Fibroblast of skin of left quadriceps (primary cell): ENCODE measurements around the gene MYEOV.

Experiments
- DNase-seq, 2 experiments: peaks; one replicate each; pipeline ENCODE4 v3.0.0-alpha.2; 2013; ENCODE audit warnings: low read depth in 2 of 2

Gene MYEOV

DNA sequence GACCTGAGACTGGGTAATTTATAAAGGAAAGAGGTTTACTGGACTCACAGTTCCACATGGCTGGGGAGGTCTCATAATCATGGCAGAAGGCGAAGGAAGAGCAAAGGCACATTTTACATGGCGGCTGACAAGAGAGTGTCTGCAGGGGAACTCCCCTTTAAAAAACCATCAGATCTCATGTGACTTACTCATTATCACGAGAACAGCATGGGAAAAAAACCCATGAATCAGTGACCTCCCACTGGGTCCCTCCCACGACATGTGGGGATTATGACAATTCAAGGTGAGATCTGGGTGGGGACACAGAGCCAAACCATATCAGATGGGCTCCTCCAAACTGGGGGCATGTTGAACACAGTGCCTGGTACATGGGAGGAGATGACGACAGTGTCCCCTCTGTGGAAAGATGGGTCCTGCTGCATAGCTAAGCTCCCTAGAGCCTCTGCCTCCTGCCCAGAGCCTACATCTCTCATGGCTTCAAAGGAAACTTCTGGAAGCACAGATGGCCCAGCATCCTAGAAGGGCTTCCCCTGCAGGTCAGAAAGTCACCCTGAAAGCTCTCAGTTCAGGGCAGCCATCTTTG lies 46.1 kb downstream of the MYEOV start:
- no peak for DNase-seq

DNA sequence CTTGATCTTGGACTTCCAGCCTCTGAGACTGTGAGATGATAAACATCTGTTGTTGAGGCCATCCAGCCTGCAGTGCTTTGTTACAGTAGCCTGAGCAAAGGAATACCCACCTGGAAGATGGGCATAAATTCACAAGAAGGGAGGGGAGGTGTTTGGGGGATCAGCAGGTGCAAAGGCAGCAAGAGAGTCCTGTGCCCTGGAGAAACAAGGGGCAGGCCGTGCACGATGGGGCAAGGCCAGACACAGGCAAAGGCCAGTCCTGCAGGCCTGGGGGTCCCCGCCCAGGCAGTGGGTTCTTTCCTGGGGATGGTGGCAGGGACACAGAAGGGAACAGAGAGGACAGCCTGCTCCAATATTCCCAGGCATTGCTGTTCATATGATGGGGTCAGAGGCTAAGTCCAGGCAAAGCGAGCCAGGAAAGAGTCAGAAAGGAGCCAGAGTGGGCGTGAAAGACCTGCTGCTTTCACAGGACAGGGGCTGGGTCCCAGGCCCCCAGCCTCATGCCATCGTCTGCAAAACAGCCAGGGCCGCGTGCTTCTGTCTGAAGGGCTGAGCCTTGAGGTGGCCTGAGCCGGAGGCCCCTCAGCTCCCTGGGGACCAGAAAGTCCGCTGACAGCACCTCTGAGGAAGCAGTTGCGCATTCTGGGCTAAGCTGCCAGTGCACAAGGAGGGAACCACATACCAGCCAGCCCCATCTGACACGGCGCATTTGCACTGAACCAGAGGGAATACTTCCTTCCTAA lies 48.8 kb downstream of the MYEOV start:
- DNase-seq: no peak

DNA sequence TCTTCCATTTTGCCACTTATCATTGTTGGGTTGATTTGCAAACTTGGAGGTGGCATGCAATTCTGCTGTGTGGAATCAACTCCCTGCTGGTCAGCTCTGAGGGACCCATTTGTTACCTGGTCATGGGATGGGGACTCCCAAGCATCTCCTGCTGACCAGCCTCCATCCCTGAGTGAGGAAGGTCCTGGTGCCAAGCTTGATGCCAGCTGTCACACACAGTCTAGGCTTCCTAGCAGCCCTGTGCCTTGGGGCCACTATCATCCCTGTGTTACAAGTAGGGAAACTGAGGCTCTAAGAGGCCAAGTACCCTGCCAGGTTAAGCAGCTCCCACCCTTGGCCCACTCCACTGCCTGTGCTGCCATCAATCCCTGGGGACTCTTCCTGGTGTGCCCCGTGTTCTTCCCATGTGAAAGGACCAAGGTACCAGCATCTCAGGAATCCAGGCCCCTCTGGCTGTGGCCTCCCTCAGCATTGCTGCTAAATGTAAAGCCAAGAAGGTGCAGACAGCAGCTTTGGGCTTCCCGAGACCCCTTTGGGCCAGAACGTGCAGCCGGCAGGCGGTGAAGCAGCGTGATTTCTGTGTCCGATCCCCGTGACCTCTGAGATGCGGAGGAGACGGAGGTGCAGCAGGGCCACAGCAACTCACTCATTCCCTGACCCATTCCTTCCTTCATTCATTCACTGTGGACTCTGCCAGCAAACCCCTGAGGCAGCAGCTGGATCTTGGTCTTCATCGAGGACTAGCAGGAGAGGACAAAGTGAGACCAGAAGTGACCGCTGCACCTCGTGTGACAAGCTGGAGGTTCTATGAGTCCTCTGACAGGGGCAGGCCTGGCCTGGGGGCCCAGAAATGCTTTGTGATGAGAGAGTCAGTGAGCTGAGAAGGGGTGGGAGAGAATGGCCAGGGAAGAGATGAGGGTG lies 49.7 kb downstream of the MYEOV start:
- no peak for DNase-seq

DNA sequence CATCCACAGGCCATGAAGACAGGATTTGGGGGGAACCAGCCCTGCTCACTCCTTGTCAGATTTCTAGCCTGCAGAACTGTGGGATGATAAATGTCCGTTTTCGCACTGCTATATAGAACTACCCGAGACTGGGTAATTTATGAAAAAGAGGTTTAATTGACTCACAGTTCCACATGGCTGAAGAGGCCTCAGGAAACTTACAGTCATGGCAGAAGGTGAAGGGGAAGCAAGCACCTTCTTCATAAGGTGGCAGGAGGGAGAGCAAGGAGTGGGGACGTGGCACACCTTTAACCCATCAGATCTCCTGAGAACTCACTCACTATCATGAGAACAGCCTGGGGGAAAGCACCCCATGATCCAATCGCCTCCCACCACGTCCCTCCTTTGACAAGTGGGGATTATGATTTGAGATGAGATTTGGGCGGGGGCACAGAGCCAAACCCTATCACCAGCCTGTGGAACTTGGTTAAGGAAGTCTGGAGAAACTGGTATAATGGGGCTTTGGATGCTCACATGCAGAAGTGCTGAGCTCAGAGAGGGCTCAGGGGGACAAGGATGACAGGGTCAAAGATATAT lies 50.7 kb downstream of the MYEOV start:
- DNase-seq: no peak
